HG03103 (cell line): ENCODE measurements around the gene KIAA1671.
A peak's percentile ranks its signal among the peaks of the same experiment; 100 is the strongest.
"Not testable (repeated sequence)": the region's sequence is repeated elsewhere in the genome, so short reads cannot be mapped to it uniquely, and the experiment has no call there.

Experiments
- ATAC-seq: cut with Tn5 transposase; IDR thresholded peaks from one replicate; pipeline ENCODE4 v1.9.1; 2021; ENCODE audit warnings: low read depth; ENCODE audit not compliant: unreplicated experiment

KIAA1671 gene

DNA sequence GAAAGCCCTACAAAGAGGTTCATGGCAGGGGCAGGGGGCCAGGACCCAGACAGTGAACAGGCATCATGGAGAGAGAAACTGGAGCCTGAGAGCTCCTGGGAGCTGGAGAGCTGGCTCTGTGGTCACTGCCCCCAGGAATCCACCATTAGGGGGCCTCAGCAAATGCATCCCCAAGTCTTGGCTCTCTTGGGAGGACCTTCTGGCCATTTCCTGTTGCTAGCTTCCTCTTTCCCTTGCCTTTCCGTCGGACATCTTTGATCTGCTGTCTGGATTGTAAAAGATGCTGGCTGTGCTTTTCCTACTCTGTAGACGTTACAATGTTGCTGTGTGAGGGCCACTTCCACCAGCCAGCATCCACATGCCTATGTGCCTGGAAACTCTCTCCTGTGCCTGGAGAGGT, 259.8 kb downstream of the KIAA1671 start:
- ATAC-seq = no peak

DNA sequence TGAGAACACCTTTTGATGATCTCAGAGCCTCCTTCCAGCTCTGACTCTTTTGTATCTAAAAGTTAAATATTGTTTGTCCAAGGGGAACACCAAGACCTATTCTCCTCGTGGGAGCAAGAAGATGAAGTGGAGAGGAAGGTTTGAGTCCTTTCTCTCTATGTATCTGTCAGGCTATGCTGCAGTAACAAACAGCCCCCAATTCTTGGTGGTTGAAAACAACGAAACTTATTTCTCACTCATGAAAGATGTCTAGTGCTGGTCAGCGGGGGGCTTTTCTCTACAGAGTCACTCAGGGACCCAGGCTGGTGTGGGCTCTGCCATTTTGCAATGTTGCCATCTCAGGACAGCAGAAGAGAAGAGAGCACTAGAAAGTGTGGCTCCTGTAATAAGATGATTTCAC, 260.7 kb downstream of the KIAA1671 start:
- ATAC-seq = no peak

DNA sequence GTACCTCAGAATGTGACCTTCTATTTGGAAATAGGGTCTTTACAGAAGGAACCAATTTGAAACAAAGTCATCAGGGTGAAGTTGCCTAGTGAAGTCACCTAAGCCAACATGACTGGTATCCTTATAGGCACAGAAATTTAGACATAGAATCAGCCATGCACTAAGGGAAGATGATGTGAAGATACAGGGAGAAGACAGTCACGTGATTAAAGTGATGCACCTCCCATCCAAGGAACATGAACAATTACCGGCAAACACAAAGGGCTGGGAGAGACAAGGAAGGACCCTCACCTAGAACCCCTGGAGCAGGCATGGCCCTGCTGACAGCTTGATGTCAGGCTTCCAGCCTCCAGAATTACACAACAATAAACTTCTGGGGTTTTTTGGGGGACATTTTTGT, 263.7 kb downstream of the KIAA1671 start:
- ATAC-seq = no peak

DNA sequence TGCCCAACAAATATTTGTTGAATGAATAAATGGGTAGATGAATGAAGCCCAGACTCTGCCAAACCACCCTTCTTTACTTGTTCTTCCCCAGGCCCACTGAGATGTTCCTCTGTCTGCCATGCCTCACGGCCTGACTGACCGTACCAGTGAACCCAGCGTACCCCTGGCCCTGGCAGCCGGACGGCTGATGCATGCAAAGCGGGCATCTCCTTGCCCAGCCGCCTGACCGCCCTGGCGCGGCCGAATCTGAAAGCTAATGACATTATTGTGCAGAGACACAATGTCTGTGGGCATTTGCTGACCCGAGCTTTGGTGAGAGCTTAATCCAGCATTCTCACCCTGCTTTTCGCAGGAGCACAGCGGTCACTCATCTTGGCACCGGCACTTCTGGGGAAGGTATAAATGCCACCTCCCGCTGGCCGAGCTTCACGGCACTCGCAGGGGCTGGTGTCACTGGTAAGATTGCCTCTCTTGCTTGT, 266.7 kb downstream of the KIAA1671 start, which contains the start of gene CRYBB2:
CRYBB2 (plus strand) TSS at position 429 of the 479 bp plus-strand sequence. CDS start 1,791 bp downstream, outside the sequence.
- no peak for ATAC-seq

DNA sequence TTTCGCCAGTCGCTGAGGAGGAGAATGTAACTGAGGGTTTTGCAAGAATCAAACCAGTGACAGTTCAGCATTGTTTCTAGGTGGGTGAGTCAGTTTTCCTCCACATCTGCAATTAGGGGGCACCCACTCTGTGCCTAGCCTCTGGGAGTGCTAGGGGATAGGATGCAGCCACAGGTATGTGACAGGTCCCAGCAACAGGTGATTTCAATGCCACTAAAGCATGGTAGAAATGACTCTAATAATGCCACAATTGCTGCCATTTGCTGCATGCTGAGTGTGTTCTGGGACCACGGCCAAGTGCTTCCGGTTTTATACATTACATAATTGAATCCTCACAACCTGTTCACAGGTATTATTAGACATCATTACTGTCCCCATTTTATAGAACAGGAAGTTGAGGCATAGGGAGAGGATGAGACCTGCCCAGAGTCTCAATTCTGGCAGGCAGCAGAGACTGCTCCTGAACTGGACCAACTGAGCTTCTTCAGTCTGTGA, 267.5 kb downstream of the KIAA1671 start:
- no peak for ATAC-seq

DNA sequence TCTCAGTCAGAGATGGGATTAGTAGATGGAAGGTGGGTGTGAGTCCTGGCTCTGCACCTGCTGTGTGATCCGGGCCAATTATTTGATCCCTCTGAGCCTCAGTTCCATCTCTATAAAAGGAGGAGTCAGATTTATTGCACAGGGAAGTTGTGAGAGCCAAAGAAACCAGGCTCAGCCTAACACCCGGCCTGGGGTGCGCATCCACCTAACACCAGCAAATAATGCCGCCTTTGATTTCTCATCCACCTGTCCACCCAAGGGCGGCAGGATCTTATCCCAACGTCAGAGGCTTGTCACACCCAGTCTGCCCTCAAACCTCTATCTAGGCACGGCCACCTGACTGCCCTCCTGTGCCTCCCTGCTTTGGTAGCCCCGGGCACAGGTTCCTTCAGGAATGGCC, 269.3 kb downstream of the KIAA1671 start:
- no peak for ATAC-seq

DNA sequence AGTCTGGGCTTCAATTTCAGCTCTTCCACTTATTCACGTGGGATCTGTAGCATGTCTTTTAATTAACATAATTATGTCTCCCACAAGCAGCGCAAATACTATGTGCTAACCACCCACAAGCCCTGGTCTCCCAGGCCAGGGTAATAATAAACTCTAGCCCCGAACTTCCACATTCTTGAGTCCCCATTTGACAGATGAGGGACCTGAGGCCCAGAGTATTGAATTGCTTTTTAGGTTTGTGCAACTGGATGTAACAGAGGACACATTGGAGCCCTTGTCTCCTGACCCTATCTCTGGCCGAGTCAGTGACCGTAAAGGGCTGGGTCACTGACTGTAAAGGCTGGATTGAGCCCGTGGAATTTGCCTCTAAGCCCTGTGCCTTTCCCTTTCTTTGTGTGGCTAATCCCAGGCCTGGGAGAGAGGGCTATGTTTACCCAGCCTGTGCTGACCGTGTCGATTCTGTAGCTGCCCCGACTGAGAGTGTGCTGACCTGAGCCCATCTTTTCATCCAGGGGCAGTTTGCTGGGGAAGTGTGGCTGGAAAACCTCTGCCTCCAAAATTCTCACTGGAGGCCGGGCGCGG, 270.8 kb downstream of the KIAA1671 start:
- ATAC-seq = no peak

DNA sequence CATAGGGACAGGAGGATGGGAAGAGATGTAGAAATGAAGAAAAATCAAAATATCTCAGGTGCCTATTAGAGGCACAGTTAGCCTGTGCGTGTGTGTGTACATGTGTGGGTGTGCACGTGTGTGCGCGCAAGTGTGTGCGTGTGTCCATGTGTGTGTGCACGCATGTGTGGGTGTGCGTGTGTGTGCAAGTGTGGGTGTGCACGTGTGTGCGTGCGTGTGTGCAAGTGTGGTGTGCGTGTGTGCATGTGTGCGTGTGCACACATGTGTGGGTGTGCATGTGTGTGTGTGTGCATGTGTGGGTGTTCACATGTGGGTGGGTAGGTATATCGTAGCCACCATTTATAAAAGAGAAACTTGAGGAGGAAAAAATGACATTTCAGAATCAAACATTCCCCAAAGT, 276.3 kb downstream of the KIAA1671 start:
- no peak for ATAC-seq

DNA sequence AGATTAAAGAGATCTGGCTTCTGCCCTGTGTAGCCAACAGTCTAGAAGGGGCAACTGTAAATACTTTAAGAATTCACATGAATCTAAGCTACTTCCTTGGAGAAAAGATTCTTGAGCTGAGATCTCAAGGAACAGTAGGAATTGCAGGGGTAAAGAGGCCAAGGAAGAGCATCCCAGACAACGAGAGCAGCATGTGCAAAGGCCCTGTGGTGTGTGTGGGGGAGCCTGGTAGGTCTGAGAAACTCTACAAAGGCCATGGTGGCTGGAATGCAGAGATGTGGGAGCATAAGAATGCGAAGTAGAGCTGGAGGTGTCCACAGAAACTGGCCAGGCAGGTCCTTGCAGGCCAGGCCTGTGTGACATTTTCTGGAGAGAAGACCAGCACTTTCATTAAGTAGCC, 278.2 kb downstream of the KIAA1671 start:
- ATAC-seq = not testable (repeated sequence)

DNA sequence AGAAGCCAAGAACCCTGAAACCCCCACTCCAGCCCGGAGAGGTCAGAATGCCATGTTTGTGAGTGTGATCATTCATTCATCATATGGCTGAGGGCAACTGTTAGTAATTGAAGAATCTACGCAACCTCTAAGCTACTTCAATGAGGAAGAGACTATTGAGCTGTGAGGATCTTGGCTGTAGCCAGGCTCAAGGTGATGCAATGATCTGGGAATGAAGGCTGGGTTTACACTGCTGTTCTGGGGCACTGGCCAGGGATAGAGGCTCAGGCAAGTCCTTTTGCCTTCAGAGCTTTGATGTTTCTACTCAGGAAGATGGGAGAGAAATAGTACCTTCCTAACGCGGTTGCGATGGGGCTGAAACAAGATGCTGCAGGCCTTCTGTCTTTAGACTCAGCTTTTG, 279.8 kb downstream of the KIAA1671 start:
- no peak for ATAC-seq

DNA sequence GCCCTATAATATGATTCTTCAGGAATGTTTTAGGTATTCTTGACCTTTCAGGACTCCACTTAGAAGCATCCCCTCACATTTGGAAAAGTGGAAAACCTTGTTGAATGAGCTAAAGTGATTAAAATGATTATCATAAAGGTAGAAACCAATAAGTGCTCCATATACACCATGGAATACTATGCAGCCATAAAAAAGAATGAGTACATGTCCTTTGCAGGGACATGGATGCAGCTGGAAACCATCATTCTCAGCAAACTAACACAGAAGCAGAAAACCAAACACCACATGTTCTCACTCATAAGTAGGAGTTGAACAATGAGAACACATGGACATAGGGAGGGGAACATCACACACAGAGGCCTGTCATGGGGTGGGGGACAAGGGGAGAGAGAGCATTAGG, 281.2 kb downstream of the KIAA1671 start:
- not testable (repeated sequence) for ATAC-seq

DNA sequence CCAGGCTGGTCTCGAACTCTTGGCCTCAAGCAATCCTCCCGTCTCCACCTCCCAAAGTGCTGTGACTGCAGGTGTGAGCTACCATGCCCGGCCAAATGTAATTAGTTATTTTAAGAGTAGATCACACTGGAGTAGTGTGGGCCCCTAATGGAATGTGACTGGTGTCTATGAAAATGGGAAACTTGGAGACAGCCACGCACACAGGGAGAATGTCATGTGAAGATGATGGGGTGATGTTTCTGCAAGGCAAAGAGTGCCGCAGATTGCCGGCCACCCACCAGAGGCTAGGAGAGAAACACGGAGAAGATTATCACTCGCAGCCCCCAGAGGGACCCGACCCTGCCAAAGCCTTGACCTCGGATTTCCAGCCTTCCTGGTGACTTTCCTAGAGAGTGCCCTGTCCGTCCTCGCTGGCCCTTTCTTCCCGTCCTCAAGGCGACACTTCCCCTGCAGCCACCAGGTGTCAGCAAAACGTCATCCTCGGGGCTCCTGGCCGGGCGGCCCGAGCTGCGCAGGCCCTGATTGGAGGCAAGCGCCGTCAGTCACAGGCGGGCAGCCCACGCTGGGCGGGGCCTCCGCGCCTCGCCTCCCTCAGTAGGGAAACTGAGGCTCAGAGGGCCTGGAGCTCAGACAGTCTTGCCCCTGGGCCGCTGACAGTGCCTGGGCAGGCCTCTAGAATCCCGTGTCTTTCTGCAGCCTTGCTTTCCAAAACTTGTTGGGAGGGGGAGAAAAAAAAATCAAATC, 283.2 kb downstream of the KIAA1671 start:
- ATAC-seq = peak; percentile 81

DNA sequence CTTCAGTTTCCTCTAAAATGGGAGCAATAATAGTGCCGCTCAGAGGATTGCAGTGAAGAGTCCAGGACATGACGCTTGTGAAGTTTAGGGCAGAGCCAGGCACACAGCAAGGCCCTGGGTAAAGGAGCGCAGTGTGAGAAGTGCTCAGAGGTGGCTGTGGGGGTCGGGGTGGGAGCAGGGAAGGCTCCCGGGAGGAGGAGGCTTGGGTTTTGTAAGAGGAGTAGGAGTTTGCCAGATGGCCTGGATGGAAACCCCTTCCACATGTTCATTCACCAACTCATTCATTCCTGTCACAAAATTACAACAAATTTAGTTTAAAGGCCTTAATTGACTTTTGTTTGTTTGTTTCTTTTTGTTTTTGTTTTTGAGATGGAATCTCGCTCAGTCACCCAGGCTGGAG, 283.9 kb downstream of the KIAA1671 start:
- ATAC-seq = no peak

DNA sequence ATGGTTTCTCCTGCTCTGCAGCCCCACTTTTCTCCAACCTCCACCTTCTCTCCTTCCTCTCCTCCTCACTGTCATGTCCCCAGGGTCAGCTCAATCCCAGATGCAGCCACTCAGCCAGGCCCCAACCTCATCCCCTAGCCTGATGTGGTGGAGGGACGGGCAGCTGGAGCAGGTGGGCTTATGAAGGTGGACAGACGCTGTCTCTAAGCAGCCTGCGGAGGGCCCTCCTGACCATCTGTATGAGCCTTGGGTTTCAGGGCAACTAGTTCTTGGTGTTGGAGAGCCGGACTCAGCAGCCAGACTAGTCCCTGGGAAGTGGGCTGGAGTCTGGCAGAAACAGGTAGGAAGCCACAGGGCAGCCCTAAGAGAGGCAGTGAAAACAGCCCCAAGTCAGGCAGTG, 285.0 kb downstream of the KIAA1671 start:
- ATAC-seq = no peak

DNA sequence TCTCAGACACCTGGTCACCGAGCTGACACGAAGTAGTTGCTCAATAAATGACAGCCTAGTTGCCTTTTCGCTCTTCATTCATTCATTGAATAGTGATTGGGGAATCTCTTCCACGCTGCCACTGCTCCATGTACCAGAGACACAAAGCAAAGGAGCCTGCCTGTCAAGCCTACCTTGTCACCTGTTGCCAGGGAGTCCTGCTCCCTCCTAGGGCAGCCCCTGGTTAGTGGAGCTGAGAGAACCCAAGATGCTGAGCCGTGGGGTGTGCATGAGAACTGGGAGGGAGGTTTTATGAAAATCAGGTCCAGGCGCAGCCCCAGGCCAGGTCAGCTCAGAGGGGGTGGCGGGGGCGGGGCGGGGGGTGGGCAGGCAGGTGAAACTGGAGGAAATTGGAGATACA, 285.5 kb downstream of the KIAA1671 start:
- not testable (repeated sequence) for ATAC-seq
